ENCODE measurements around the gene AVPR1B.

The AVPR1B gene, protein sequence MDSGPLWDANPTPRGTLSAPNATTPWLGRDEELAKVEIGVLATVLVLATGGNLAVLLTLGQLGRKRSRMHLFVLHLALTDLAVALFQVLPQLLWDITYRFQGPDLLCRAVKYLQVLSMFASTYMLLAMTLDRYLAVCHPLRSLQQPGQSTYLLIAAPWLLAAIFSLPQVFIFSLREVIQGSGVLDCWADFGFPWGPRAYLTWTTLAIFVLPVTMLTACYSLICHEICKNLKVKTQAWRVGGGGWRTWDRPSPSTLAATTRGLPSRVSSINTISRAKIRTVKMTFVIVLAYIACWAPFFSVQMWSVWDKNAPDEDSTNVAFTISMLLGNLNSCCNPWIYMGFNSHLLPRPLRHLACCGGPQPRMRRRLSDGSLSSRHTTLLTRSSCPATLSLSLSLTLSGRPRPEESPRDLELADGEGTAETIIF

DNA sequence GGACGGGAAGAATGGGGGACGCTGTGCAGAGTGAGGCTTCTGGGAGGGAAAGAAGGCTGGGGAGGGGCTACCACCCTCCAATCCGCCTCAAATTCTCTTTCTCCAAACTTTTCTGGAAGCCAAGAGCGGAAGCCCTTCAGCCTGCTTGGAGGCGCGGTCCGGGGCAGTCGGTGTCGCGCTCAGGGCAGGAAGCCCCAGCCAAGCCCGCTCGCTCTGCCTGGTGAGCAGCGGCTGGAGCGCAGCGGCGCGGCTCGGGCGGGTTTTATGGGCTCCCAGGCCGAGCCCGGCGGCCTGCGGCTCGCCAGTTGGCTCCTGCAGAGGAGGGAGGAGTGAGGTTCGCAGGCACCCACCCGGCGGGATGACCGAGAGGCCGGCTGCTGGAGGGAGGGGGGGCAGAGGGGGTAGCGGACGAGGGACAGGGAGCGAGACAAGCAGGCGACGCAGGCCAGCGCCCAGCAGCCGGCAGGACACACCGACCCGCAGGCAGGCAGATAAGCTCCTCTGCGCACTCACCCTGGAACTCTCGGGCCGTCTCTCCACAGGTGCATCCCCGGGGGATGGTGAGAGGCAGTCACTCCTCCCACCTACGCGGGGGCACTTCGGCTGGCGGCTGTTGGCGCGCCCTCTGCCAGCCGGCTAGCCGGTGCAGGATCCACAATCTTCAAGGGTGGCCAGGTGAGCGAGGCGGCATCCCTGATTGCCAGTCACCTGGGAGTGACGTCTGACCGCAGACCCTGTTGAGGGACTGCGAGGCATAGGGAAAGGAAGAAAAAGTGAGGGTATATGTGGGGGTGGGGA lies at the start of gene AVPR1B:
AVPR1B (minus strand) TSS at position 238 of the 798 bp plus-strand sequence. CDS start 498 bp downstream, outside the sequence.
- DNase-seq = peak; percentile 81

DNA sequence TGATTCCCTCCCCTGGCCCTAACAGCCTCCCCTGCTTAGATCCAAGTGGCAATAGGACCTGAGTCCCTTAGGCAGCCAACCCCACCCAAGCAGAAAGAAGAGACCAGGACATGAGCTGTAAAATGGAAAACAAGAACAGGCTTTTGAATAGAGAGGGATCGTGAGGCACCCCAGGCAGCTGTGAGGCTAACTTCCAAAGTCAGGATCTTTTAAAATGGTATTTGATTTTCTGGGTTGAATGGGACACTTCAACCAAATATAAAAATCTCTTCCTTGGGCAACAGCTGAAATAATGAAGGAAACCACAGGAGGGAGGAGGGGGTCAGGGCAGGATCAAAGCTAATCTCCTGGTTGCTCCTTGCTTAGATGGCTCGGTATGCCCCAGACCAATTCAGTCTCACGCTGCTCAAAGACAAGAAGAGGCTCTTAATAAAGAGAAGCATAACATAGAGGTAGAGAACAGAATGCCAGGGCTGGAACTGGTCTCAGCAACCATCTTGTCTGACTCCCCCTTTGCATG lies 28.6 kb upstream of the AVPR1B start:
- DNase-seq = no peak

DNA sequence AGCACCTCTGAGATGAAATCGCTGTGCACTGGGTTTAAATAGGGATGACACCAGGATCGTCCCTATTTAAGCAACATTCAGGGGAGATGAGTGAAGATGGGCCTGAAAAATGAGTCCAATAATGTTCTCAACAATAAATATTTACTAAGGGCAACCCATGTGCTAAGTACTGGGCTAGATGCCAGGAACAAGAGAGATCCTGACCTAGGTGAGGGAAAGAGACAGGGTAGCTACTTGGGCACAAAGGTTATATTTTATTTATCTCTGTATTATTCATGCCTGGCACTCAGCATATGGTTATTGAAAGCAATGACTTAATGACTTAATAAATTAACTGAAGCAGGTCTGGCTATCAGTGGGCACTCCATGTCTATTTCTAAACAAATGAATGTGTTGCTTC lies 27.4 kb upstream of the AVPR1B start:
- DNase-seq = no peak

DNA sequence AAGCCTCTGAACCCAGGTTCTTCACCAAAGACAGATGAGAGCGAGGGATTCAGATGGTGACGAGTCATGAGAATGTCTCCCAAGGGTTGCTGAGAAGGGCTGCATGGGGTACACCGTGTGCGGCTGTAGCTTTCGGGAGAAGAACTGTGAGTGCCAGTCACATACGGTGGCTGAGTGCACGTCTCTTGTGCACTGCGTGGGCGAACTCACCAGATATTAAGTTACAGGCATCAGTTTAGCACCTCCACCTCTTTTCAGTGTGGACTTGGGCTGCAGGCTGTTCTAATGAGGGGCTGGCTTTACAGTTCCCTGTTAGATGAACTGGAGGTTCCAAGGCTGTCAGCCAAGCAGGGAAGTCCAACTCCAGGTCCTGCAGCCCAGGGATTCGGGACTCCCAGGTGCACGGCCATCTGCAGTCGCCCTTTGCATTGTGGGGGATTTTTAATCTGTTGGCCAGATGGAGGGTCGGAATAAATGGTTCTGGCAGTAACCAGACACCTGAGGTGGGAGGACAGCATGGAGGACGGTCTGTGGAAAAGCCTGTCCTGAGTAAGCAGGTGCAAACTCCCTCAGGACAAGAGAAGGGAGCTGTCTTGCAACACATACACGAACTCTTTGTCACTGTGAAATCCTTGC lies 26.5 kb upstream of the AVPR1B start:
- peak; percentile 80 for DNase-seq

DNA sequence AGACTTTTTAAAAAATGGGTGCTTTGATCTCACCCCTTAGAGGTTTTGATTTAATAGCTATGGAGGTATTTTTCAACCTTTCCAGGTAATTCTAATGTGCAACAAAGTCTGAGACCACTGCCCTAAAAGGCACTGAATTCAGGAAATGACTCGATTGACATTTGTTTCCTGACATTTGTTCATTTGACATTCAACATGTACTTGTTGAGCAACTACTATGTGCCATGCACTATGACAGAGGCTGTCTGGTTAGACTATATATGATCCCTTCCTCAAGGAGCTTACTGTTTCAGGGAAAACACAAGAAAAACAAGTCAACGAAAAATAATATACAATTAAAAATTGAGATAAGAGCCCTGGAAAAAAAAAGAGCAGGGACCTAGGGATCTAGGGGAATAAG lies 25.6 kb upstream of the AVPR1B start:
- DNase-seq = no peak

DNA sequence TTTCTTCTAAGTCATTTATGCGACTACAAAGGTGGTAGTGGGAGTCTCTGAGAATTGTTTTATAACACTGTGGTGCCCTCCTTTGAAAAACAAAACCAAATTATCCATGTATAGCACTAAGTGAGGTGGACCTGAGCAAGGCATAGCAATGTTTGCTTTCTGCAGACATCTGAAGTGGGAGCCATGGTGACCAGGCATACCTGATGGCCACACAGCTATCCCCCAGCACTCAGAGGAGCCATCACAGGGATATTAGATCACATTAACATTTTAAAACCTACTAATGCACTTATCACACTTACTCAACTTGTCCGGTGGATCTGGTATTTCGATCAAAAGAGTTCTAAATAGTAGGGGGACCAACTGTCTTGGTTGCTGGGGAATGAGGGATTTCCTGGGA lies 24.8 kb upstream of the AVPR1B start:
- no peak for DNase-seq

DNA sequence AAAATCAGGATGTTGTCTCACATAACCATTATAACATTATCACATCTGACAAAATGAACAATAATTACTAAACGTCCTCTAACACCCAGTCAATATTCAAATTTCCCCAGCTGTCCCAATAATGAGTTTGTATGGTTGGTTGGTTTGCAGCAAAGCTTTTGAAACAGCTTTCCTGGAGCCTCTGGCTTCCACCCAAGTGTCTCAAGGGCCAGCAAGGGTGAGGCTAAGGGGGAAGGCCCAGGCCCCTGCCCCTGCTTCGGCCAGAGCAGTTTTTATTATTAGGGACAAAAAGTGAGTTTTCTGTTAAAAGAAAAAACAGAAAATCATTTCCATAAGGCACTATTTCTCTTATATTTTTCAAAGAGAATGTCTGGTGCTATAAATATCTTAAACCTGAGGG lies 19.1 kb upstream of the AVPR1B start:
- no peak for DNase-seq

DNA sequence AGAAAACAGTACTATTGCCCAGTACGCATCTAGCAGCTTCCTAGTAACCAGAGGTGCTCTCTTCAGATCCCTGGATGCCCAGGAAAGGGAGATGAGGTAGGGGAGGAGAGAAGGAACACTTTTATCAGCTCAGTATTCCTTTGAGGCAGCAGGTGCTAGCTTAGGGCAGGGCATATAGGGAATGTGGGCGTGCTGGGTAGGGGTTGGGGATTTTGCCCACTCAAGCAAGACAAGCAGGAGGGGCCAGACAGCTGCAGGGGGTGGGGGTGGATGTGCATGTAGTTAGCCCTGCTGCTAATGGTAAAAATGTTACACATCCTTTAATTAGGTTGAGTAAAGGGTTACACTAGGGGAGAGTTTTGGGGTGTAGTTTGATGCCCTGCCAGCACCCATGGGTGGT lies 18.1 kb upstream of the AVPR1B start:
- DNase-seq = no peak

DNA sequence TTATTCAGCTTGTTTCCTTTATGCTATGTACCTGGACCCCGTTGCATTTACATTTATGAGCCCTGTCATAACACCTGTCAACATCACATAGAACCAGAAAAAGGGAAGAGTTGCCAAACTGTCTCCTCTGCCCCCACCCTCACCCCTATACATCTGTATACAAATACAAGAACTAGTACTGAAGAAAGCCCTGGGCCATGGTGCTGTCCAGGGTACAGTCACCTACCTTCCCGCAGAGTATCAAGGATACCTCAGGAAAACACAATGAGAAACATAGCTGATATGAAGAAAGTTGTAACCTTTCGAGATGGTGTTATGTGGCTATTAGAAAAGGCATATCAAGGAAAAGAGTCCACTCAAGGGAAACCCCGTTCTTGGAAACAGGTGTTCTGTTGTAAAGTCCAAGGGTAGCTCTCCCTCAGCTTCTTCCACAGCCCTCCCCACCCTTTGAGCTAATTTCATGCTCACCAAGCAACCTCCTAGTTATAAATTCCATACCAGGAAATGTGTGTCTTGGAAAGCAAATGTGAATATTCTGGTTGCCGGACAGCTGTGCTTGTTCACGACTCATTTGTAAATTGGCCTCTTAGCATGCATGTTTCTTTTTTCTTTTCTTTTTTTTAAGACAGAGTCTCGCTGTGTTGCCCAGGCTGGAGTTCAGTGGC lies 16.7 kb upstream of the AVPR1B start:
- no peak for DNase-seq

DNA sequence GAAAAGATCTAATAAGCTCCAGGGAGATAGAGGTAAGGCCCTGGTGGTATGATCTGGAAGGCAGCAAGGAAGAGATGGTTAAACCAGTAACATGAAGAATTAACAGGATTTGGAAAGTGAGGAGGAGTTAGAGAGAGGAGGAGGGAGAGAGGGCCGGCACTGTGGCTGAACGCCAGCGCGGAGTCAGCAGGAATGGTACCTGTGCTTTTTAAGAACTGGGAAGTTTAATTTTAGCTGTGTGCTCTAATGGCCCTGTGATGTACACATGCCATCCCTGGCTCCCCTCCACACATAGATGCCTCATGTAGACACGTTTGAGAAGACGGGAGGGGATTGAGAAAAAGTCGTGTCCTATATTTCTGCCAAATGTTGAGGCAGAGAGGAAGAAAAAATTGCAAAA lies 13.8 kb upstream of the AVPR1B start:
- DNase-seq = no peak

DNA sequence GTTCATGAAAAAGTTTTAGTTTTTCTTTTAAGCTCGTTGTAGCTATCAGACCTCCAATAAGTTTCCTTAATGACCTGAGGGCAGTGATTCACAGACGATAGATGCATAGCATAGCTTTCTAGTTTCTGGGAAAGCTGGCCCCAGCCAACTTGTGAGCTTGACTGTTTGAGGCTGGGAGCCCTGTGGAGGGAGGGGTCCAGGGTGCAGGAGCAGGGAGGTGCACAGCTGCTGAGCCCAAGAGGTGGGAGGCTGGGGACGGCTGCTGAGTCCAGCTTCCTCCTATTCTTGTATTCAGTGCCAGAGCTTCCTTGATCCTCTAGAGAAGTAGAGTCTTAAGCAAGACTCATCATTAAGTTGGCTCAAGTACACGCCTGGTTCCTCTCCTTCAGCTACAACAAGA lies 11.0 kb upstream of the AVPR1B start:
- no peak for DNase-seq

DNA sequence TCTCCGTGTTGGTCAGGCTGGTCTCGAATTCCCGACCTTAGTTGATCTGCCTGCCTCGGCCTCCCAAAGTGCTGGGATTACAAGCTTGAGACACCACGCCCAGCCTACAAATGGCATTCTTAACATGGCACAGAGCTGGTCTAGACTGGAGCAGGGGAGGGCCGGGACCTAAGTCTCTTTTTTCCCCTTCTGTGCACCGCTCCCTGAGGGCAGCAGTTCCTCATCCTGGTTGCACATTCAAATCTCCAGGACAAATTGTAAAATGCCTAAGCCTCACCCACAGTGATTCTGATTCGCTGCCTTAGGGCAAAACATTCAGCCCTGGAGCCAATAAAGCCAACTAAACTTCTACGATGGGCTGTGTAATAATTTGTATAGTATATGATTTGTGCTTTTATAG lies 10.1 kb upstream of the AVPR1B start:
- no peak for DNase-seq

DNA sequence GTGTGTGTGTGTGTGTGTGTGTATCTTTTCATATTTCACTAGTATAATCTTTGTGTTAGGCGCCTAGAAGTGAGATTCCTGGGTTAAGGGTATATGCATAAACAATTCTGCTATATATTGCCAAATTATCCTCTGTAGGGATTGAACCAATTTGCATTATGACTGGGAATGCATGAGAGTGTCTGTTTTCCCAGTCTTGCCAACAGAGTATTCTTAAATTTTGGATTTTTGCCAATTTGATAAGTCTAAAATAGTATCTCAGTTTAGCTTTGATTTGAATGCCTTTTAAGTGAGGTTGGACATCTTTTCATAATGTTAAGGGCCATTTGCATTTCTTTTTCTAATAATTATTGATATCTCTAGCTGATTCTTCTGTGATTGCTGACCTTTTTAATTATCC lies 8.2 kb upstream of the AVPR1B start:
- no peak for DNase-seq

DNA sequence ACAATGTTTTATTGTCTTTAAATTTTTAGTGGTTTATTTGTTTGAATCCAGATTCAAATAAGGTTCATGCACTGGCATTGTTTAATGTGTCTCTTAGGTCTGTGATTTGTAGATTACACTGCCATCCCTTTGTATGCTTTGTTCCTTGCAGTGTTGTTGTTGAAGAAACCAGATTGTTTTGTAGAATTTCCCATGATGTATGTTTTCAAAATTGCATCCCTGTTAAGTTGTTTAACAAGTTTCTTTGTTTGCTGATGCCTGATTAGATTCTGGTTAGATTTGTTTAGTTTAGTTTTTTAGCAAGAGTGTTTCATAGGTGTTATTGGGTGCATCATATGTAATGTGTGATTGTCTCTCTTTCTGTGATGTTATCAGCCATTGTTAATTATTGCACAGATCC lies 5.5 kb upstream of the AVPR1B start:
- no peak for DNase-seq

DNA sequence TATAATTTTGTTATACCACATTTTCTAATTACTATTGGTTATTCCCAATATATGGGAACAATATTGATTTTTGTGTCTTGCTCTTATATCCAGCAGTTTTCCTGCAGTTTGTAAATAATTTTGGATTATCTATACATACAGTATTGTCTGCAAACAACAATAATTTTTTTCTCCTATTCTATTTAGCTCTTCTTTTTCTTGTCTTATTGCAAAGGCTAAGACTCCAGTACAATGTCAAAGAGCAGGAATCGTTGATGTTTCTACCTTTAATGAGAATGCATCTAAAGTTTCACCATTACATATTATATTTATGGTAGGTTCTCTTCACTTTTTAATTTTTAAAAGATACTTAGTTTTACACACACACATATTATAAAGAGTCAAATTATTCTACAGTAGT lies 4.1 kb upstream of the AVPR1B start:
- DNase-seq = no peak

DNA sequence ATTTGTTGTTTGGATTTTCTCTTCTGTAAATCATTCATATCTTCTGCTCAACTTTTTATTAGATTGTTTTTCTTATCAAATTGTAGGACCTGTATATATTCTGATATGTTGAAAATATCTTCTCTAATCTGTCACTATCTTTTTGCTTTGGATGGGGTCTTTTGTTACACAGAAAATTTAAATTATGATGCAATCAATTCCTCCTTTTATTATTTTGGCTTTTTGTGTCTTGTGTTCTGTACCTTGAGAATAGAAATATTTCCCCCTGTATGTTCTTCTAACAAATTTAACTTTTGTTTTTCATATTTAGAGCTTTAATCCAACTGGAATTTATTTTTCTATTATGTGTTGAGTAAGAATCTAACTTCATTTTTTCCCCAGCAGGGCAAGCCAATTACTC lies 3.2 kb upstream of the AVPR1B start:
- DNase-seq = no peak

DNA sequence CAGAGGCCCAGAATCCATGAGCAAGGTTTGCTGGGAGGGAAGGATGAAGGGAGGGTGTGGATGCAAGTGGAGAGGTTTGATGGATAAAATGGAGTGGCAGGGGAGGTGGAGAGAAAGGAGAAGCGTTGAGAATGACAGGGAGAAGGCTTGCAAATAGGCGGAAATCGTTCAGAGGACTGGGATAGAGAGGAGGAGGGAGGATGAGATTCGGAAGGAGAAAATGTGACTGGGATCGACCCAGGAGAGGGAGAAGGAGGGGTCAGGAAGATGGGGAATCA lies 376 bp downstream of the AVPR1B start:
- DNase-seq = no peak

DNA sequence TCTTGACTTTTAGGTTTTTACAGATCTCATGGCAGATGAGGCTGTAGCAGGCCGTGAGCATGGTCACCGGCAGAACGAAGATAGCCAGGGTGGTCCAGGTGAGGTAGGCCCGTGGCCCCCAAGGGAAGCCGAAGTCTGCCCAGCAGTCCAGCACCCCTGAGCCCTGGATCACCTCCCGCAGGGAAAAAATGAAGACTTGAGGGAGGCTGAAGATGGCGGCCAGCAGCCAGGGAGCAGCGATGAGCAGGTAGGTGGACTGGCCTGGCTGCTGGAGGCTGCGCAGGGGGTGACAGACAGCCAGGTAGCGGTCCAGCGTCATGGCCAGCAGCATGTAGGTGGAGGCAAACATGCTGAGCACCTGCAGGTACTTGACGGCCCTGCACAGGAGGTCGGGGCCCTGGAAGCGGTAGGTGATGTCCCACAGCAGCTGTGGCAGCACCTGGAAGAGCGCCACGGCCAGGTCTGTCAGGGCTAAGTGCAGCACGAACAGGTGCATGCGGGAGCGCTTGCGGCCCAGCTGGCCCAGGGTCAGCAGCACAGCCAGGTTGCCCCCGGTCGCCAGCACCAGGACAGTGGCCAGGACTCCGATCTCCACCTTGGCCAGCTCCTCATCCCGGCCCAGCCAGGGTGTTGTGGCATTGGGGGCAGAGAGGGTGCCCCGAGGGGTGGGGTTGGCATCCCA lies 856 bp downstream of the AVPR1B start:
- DNase-seq = no peak

DNA sequence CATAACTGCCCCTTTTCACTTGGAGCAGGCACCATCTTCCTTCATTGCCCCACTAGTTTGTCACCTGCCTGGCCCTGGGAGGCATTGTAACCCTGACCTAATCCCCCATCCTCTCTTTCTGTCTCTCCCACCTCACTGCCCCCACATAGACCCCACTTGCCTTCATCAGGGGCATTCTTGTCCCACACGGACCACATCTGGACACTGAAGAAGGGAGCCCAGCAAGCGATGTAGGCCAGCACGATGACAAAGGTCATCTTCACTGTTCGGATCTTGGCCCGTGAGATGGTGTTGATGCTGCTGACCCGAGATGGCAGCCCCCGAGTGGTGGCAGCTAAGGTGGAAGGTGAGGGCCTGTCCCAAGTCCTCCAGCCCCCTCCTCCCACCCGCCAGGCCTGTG lies 1.4 kb downstream of the AVPR1B start:
- no peak for DNase-seq

DNA sequence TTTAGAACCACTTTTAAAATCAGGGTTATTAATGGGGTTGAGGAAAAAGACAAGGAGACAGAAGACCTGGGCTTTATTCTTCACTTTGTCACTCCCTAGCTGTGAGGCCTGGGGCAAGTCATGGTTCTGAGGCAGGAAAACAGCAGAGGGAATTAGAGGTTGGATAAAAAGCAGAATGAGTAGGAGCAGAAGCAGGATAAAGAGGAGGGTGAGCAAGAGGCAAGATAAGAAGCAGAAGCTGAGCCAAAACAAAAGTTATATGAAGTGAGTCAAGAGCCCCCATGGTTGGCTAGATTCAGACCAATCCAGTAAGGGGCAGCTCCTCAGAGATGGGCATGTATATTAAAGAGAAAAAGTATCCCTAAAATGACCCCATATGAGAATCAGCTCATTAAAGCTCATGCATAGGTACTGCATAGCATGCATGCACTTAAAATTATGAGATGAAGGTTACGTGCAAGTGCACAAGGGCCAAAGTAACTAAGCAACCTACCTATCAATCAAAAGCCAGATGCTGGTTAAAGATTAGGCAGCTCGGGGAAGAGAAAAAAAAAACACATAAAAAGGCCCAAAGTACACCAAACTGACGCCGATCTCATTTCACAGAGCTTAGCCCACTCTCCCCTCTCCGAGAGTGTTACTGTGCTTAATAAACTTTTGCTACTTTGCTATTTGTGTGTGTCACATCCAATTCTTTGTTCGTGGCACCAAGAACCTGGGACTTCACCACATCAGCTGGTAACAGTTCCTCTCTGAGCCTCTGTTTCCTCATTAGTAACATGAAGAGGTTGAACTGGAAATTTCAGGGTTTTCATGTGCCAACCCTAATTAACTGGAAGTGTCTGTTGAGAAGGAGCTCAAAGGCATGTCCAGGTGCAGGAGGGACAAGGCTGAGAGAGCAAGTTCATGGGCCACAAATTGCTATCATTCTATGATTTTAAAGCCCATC lies 2.2 kb downstream of the AVPR1B start:
- no peak for DNase-seq

DNA sequence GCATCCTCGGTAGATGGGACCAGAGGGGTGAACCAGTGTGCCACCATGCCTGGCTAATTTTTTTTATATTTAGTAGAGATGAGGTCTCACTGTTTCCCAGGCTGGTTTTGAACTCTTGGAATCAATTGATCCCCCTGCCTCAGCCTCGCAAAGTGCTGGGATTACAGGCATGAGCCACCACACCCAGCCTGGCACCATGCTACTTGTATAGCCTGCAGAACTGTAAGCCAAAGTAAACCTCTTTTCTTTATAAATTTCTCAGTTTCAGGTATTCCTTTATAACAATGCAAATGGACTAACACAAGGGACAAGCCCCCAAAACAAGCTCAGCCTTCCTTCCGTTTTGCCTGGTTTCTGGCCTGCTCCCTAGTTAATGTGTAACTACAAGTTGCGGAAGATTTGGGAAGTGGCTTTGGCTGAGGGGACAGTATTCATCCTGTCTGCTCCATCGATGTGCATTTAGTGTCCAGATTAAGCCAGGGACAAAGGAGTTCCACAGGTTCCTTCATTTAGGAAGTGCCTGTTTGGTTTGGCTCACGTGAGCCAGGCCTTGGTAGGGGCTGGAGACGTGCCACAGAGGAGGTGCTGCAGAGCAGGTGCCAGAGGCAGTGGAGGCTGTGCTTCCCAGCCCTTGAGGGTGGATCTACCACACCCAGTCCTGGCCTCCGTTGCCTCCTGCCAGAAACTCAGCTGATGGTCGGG lies 4.4 kb downstream of the AVPR1B start:
- DNase-seq = no peak

Data from NCI-H2107 (cell line).